Measurements from ENCODE around the gene SBF1. TPM values are rescaled to one million over a fixed set of nuclear protein-coding genes. Genes with fewer than 3 reads are reported as not detected.

The SBF1 gene, protein sequence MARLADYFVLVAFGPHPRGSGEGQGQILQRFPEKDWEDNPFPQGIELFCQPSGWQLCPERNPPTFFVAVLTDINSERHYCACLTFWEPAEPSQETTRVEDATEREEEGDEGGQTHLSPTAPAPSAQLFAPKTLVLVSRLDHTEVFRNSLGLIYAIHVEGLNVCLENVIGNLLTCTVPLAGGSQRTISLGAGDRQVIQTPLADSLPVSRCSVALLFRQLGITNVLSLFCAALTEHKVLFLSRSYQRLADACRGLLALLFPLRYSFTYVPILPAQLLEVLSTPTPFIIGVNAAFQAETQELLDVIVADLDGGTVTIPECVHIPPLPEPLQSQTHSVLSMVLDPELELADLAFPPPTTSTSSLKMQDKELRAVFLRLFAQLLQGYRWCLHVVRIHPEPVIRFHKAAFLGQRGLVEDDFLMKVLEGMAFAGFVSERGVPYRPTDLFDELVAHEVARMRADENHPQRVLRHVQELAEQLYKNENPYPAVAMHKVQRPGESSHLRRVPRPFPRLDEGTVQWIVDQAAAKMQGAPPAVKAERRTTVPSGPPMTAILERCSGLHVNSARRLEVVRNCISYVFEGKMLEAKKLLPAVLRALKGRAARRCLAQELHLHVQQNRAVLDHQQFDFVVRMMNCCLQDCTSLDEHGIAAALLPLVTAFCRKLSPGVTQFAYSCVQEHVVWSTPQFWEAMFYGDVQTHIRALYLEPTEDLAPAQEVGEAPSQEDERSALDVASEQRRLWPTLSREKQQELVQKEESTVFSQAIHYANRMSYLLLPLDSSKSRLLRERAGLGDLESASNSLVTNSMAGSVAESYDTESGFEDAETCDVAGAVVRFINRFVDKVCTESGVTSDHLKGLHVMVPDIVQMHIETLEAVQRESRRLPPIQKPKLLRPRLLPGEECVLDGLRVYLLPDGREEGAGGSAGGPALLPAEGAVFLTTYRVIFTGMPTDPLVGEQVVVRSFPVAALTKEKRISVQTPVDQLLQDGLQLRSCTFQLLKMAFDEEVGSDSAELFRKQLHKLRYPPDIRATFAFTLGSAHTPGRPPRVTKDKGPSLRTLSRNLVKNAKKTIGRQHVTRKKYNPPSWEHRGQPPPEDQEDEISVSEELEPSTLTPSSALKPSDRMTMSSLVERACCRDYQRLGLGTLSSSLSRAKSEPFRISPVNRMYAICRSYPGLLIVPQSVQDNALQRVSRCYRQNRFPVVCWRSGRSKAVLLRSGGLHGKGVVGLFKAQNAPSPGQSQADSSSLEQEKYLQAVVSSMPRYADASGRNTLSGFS (N-terminal part only)
- total RNA-seq = 10 to 100 TPM; 76.1 to 91.9 (median 84.3) TPM
- long read RNA-seq, donor 1, full-length matches to known transcripts = 4 of 84 reads
- long read RNA-seq, donor 1, partial matches to known transcripts = 51 of 84 reads
- long read RNA-seq, donor 1, other reads (novel, unspliced or antisense) = 29 of 84 reads
- long read RNA-seq, donor 2, partial matches to known transcripts = 5 of 6 reads
- long read RNA-seq, donor 2, other reads (novel, unspliced or antisense) = 1 of 6 reads

DNA sequence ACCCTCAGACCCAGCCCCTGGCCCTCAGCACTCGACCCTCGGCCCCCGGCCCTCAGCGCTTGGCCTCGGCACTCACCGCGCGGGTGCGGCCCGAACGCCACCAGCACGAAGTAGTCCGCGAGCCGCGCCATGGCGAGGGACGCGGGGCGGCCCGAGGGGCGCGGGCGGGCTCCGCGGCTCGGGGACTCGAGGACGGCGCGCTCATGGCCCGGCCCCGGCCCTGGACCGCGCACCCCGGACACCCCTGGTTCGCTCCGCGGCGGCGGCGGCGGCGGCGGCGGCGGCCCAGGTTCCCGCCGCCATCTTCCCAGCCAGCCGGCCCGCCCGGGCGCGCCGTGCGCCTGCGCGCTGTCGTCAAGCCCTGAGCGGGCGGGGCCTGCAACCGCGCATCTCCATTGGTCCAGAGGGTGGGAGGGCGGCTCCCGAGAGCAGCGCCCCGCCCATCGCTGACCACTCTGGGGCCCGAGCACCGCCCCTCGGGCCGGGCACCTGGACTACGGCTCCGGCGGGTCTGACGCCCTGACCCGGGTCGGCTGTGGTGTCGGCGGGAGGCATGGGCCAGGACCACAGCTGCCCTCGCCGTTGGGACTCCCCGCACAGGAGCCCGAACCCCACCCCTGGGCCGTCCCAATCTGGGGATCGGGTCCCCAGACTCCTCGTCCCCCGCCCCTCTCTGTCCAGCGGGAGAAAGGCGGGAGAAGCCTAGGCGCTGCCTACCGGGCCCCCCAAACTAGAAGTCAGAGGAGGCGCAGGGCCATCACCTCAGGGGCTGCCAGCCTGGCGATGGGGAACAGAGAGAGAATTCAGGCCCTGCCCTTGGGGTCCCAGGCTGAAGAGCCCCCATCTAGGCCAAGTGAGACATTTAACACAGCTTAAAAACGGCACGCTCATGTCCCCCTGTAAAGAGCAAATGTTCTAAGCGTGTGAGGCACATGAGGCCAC, at the start of gene SBF1:
Gene SBF1 (minus strand): TSS at position 326 of the 942 bp plus-strand sequence. CDS start 195 bp downstream, at position 131.
- DNase-seq (peak; percentile 93 to 95 (median 93)), ATAC-seq (peak; percentile 81)
- Histone ChIP-seq H3K4me1 (ENCODE audit: low read depth) (peaks cover 43% of the 10 kb centered on the region), H3K36me3 (ENCODE audit: low read depth) (no peaks in the 10 kb centered on the region), H3K4me3 (peak within 1 kb of the TSS; percentile 95), H3K9me3 (no peaks in the 10 kb centered on the region)
- TF ChIP-seq, protein P1, sequence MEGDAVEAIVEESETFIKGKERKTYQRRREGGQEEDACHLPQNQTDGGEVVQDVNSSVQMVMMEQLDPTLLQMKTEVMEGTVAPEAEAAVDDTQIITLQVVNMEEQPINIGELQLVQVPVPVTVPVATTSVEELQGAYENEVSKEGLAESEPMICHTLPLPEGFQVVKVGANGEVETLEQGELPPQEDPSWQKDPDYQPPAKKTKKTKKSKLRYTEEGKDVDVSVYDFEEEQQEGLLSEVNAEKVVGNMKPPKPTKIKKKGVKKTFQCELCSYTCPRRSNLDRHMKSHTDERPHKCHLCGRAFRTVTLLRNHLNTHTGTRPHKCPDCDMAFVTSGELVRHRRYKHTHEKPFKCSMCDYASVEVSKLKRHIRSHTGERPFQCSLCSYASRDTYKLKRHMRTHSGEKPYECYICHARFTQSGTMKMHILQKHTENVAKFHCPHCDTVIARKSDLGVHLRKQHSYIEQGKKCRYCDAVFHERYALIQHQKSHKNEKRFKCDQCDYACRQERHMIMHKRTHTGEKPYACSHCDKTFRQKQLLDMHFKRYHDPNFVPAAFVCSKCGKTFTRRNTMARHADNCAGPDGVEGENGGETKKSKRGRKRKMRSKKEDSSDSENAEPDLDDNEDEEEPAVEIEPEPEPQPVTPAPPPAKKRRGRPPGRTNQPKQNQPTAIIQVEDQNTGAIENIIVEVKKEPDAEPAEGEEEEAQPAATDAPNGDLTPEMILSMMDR (IDR thresholded peaks at IDR 0.05) = no peak
- intact Hi-C loops (cut with DNase I, micrococcal nuclease) = no loop called here

DNA sequence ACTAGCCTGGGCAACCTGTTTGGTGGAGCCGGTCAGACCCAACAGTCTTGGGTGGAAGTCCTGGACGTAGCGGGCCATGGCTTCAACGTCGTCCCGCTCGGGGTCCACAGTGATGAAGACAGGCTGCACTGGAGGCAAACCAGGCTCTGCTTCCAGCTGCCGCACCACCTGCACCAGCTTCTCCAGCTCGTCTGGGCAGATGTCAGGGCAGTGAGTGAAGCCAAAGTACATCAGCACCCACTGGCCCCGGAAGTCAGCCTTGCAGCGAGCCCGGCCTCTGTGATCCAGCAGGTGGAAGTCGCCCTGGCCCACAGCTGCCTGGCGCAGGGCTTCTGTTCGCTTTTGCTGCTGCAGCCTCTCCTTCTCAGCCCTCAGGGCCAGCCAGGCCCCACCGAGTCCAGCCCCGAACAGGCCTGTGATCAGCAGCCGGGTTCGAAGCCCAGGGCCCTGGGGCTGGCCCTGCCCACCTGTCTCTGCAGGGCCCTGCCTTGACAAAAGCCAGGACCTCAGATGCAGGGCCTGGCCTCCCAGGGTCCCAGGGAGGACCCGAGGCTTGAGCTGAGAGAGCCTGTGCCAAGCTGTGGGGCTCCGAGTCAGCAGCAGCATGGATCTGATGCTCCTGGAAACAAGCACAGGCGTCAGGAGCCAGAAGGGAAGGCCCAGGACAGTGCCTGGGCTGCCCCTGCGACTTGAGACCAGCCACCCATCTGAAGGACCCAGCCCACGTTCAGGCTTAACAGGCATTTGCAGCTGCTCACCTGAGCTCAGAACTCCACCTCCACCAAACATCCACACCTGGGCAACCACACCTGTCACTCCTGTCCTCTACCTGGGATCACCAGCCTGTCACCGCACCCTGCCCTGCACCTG, 49.2 kb upstream of the SBF1 start:
- intact Hi-C loops (cut with DNase I, micrococcal nuclease) = no loop called here
- TF ChIP-seq, protein P1 (IDR thresholded peaks at IDR 0.05) = no peak
- peak; percentile 4 for ATAC-seq
- peaks cover 7% of the 10 kb centered on the region for H3K36me3 ChIP-seq (ENCODE audit: low read depth)
- DNase-seq = peak in 2 of 3 donors; percentile 55 to 76
- H3K4me1 ChIP-seq (ENCODE audit: low read depth) = peaks cover 35% of the 10 kb centered on the region
- H3K4me3 ChIP-seq = peak overlapping the region; percentile 46
- no peaks in the 10 kb centered on the region for H3K9me3 ChIP-seq

DNA sequence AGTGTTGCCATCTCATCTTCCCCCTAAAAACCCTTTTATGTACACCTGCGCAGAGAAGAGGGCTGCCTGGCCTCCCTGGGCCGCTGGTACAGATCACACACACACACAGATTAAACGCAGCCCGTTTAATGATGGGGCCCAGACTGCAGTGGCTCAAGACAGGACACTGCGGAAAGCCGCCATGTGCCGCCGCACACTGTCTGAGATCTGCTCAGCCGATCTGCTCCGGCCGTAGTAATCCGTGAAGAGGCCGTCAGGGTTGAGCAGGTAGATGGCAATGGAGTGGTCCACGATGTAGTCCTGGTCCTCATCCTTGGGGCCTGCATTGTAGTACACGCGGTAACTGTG, 48.6 kb upstream of the SBF1 start:
- intact Hi-C loops (cut with DNase I, micrococcal nuclease) = no loop called here
- Histone ChIP-seq H3K4me3 (no peak overlapping the region), H3K4me1 (ENCODE audit: low read depth) (peaks cover 32% of the 10 kb centered on the region), H3K9me3 (no peaks in the 10 kb centered on the region), H3K36me3 (ENCODE audit: low read depth) (peaks cover 7% of the 10 kb centered on the region)
- ATAC-seq (no peak), DNase-seq (no peak)
- TF ChIP-seq, protein P1 (IDR thresholded peaks at IDR 0.05) = no peak

DNA sequence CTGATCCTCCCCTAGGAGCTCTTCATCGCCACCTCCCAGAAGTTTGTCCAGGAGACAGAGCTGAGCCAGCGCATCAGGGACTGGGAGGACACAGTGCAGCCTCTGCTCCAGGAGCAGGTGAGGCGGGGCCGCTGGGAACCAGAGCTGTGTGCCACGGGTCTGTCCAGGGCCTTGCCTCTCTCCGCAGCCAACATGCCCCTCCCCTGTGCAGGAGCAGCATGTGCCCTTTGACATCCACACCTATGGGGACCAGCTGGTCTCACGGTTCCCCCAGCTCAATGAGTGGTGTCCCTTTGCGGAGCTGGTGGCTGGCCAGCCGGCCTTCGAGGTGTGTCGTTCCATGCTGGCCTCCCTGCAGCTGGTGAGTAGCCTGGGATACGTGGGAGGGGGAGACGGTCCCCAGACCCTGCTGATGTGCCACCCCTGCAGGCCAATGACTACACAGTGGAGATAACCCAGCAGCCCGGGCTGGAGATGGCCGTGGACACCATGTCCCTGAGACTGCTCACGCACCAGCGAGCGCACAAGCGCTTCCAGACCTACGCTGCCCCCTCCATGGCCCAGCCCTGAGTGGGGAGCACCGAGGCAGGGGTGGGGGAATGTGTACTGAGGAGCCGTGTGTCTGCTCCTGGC, 48.1 kb upstream of the SBF1 start:
- H3K36me3 ChIP-seq (ENCODE audit: low read depth) = peaks cover 7% of the 10 kb centered on the region
- intact Hi-C loops (cut with DNase I, micrococcal nuclease) = no loop called here

More for the DNA sequence above, 48.1 kb upstream of the SBF1 start:
- no peaks in the 10 kb centered on the region for H3K9me3 ChIP-seq
- TF ChIP-seq, protein P1 (IDR thresholded peaks at IDR 0.05) = no peak
- no peak for DNase-seq
- H3K4me3 ChIP-seq = no peak overlapping the region
- peaks cover 28% of the 10 kb centered on the region for H3K4me1 ChIP-seq (ENCODE audit: low read depth)
- no peak for ATAC-seq
